Astrocyte (in vitro differentiated cells and primary cell): Measurements from ENCODE around the gene SP7. TPM values are rescaled to one million over a fixed set of nuclear protein-coding genes. Genes with fewer than 3 reads are reported as not detected.

Source experiments
- DNase-seq: peaks from one replicate; pipeline ENCODE4 v3.0.0-alpha.2; 2010; ENCODE audit warnings: low read depth
- FAIRE-seq: peaks from 2 replicates; lab custom pipeline; 2011; peaks lifted over from hg19 to GRCh38; lab: Jason Lieb, UNC
- H2AFZ ChIP-seq: 2 replicates; pipeline ENCODE4 v1.6.0; 2012; ENCODE audit warnings: low read depth, low read length, inconsistent platforms
- H3K27ac ChIP-seq: 2 replicates; pipeline ENCODE4 v1.5.1; 2011; ENCODE audit warnings: low read depth, low read length, inconsistent platforms
- H3K27me3 ChIP-seq: 2 replicates; pipeline ENCODE4 v1.6.0; 2011; ENCODE audit warnings: low read length, inconsistent platforms; ENCODE audit not compliant: insufficient read depth
- H3K36me3 ChIP-seq: 2 replicates; pipeline ENCODE4 v1.5.1; 2011; ENCODE audit warnings: low read length, inconsistent platforms; ENCODE audit not compliant: insufficient read depth
- H3K4me1 ChIP-seq: 2 replicates; pipeline ENCODE4 v1.5.1; 2011; ENCODE audit warnings: low read length, inconsistent platforms; ENCODE audit not compliant: insufficient read depth
- H3K4me2 ChIP-seq: 2 replicates; pipeline ENCODE4 v1.6.0; 2012; ENCODE audit warnings: low read length, inconsistent platforms
- H3K4me3 ChIP-seq: 2 replicates; pipeline ENCODE4 v1.5.1; 2011; ENCODE audit warnings: low read depth, mild to moderate bottlenecking, low read length, inconsistent platforms; ENCODE audit not compliant: insufficient read depth
- H3K79me2 ChIP-seq: 2 replicates; pipeline ENCODE4 v1.6.0; 2012; ENCODE audit warnings: mild to moderate bottlenecking, low read length, inconsistent platforms; ENCODE audit not compliant: insufficient read depth
- H3K9ac ChIP-seq: 2 replicates; pipeline ENCODE4 v1.6.0; 2012; ENCODE audit warnings: mild to moderate bottlenecking, low read length, inconsistent platforms
- H3K9me3 ChIP-seq: 2 replicates; pipeline ENCODE4 v1.5.1; 2012; ENCODE audit warnings: low read depth, mild to moderate bottlenecking, low read length, inconsistent platforms; ENCODE audit not compliant: insufficient read depth
- H4K20me1 ChIP-seq: 2 replicates; pipeline ENCODE4 v1.6.0; 2012; ENCODE audit warnings: low read length, inconsistent platforms; ENCODE audit not compliant: insufficient read depth
- H3K27ac Mint-ChIP-seq: one replicate; pipeline ENCODE4 v1.8.0; 2021; ENCODE audit warnings: mild to moderate bottlenecking, mixed read lengths; ENCODE audit not compliant: unreplicated experiment
- H3K27me3 Mint-ChIP-seq: one replicate; pipeline ENCODE4 v1.8.0; 2021; ENCODE audit warnings: low read depth, mixed read lengths; ENCODE audit not compliant: unreplicated experiment
- H3K36me3 Mint-ChIP-seq: one replicate; pipeline ENCODE4 v1.8.0; 2021; ENCODE audit warnings: low read depth, mixed read lengths; ENCODE audit not compliant: unreplicated experiment
- H3K4me1 Mint-ChIP-seq: one replicate; pipeline ENCODE4 v1.8.0; 2021; ENCODE audit warnings: low read depth, mixed read lengths; ENCODE audit not compliant: unreplicated experiment
- H3K4me3 Mint-ChIP-seq: one replicate; pipeline ENCODE4 v1.8.0; 2021; ENCODE audit warnings: mild to moderate bottlenecking, moderate library complexity, mixed read lengths; ENCODE audit not compliant: unreplicated experiment
- H3K9me3 Mint-ChIP-seq: one replicate; pipeline ENCODE4 v1.8.0; 2021; ENCODE audit warnings: mild to moderate bottlenecking, mixed read lengths; ENCODE audit not compliant: unreplicated experiment
- EZH2 ChIP-seq: IDR thresholded peaks from 2 replicates; pipeline ENCODE4 v1.6.1; 2012; ENCODE audit warnings: mild to moderate bottlenecking, low read length, inconsistent platforms; ENCODE audit not compliant: insufficient read depth
- total RNA-seq: library from RNA; stranded (reverse); gene quantifications from 2 replicates; pipeline ENCODE4 v1.2.1, GENCODE V29; 2021
- TF ChIP-seq, protein P1 (sequence below): IDR thresholded peaks from 2 replicates; pipeline ENCODE4 v1.5.1; 2011; ENCODE audit warnings: low read depth, mild to moderate bottlenecking, inconsistent platforms, low read length, moderate library complexity; ENCODE audit not compliant: insufficient read depth

SP7 gene
- total RNA-seq, 1 donor from 2014 or later: not detected

DNA sequence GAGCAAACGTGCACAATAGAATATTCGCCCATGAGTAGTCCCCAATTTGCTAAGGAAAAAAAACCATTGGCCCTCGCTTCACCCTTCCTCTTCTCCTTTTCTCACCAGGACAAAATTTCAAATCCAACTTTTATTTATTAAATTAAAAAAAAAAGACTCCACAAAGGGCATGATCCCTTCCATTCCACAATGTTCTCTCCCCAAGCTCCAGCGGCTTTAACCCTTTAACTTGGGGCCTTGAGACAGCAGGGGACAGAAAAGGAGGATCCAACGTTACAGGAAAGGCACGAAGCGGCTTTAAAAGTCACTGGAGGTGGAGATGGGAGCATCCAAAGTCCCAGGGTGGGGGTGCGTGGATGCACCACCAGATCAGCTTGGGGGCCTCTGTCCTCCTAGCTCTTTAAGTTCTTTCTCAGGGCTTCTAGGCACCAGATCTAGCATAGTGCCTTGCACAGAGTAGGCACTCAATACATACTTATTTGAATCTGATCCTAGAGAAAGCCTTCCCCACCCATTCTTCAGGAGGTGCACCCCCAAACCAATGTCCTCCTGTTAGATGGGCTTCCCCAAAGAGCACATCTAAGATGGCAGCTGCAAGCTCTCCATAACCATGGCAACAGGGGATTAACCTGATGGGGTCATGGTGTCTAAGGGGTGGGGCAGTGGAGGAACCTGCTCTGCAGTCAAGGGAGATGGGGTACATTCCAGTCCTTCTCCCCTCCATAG is 9.5 kb downstream of the SP7 start:
- Histone ChIP-seq H3K9me3 (no peaks in the 10 kb centered on the region), H4K20me1 (no peaks in the 10 kb centered on the region), H3K27me3 (peaks cover 3% of the 10 kb centered on the region), H3K9ac (no peak overlapping the region), H3K4me2 (peak overlapping the region; percentile 85), H3K4me3 (no peak overlapping the region), H3K79me2 (no peaks in the 10 kb centered on the region), H3K27ac (no peak overlapping the region), H3K4me1 (peaks cover 12% of the 10 kb centered on the region), H3K36me3 (no peaks in the 10 kb centered on the region), H2AFZ (no peak overlapping the region)
- H3K36me3 Mint-ChIP-seq: no peaks in the 10 kb centered on the region
- no peaks in the 10 kb centered on the region for H3K9me3 Mint-ChIP-seq
- peak overlapping the region; percentile 7 for H3K27ac Mint-ChIP-seq
- peaks cover 42% of the 10 kb centered on the region for H3K27me3 Mint-ChIP-seq
- peak overlapping the region; percentile 72 for H3K4me3 Mint-ChIP-seq
- TF ChIP-seq, protein P1, sequence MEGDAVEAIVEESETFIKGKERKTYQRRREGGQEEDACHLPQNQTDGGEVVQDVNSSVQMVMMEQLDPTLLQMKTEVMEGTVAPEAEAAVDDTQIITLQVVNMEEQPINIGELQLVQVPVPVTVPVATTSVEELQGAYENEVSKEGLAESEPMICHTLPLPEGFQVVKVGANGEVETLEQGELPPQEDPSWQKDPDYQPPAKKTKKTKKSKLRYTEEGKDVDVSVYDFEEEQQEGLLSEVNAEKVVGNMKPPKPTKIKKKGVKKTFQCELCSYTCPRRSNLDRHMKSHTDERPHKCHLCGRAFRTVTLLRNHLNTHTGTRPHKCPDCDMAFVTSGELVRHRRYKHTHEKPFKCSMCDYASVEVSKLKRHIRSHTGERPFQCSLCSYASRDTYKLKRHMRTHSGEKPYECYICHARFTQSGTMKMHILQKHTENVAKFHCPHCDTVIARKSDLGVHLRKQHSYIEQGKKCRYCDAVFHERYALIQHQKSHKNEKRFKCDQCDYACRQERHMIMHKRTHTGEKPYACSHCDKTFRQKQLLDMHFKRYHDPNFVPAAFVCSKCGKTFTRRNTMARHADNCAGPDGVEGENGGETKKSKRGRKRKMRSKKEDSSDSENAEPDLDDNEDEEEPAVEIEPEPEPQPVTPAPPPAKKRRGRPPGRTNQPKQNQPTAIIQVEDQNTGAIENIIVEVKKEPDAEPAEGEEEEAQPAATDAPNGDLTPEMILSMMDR: no peak
- no peak for TF ChIP-seq EZH2
- DNase-seq: no peak
- FAIRE-seq: no peak
- H3K4me1 Mint-ChIP-seq: peaks cover 9% of the 10 kb centered on the region

DNA sequence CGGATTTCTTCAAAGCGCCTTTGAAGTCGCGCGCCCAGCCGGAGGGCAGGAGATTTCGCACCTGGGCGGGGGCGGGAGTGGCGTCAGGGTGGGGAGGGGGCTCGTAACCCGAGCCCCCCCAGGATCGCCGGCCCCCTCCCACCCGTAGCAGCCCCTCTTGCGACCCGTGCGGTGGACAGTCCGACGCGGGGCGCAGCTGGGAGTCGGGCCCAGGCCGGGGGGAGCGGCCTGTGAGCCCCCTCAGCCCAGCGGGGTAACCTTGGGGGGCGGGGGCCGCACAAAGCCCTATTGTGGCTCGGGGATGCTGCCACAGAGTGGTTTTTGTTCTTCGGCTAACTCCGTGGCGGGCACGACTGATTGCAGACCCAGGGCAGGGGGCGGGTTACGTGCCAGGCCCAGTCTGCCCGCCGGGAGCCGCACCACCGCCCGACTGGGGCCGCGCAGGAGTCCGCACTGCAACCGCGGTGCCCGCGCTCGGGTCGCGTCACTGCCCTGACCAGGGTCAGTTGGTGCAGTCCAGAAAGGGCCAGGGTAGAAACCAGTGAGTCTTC is 10.6 kb downstream of the SP7 start:
- peaks cover 16% of the 10 kb centered on the region for H3K4me1 ChIP-seq
- Mint-ChIP-seq H3K27me3 (peaks cover 35% of the 10 kb centered on the region), H3K9me3 (no peaks in the 10 kb centered on the region), H3K4me1 (peaks cover 14% of the 10 kb centered on the region), H3K4me3 (no peak overlapping the region), H3K27ac (no peak overlapping the region), H3K36me3 (no peaks in the 10 kb centered on the region)
- H2AFZ ChIP-seq: peak overlapping the region; percentile 87
- TF ChIP-seq, protein P1: no peak
- TF ChIP-seq EZH2: no peak
- H3K36me3 ChIP-seq: no peaks in the 10 kb centered on the region
- H3K9ac ChIP-seq: peak overlapping the region; percentile 77
- FAIRE-seq (no peak), DNase-seq (no peak)
- peaks cover 3% of the 10 kb centered on the region for H3K27me3 ChIP-seq
- H3K27ac ChIP-seq: no peak overlapping the region
- H3K4me3 ChIP-seq: peak overlapping the region; percentile 62
- peak overlapping the region; percentile 85 for H3K4me2 ChIP-seq
- no peaks in the 10 kb centered on the region for H3K9me3 ChIP-seq
- peaks cover 4% of the 10 kb centered on the region for H3K79me2 ChIP-seq
- H4K20me1 ChIP-seq: no peaks in the 10 kb centered on the region
